NT2/D1 (cell line): ENCODE data around the gene RIPK3.

ENCODE experiments used
- DNase-seq: peaks from one replicate; pipeline ENCODE4 v3.0.0-alpha.2; 2011; ENCODE audit warnings: low read depth, low spot score
- H3K27me3 ChIP-seq: 2 replicates; pipeline ENCODE4 v1.6.0; 2011; ENCODE audit warnings: mild to moderate bottlenecking; ENCODE audit not compliant: insufficient read length, insufficient read depth
- H3K36me3 ChIP-seq: 2 replicates; pipeline ENCODE4 v1.6.1; 2011; ENCODE audit warnings: mild to moderate bottlenecking, low read length, mixed read lengths; ENCODE audit not compliant: insufficient read depth, insufficient read length
- H3K4me1 ChIP-seq: 2 replicates; pipeline ENCODE4 v1.5.1; 2011; ENCODE audit not compliant: insufficient read depth, insufficient read length
- H3K4me3 ChIP-seq: 2 replicates; pipeline ENCODE4 v1.5.1; 2011; ENCODE audit warnings: low read depth; ENCODE audit not compliant: insufficient read length
- H3K9ac ChIP-seq: 2 replicates; pipeline ENCODE4 v1.6.0; 2011; ENCODE audit warnings: low read depth; ENCODE audit not compliant: insufficient read length
- H3K9me3 ChIP-seq: 2 replicates; pipeline ENCODE4 v1.5.1; 2011; ENCODE audit warnings: mild to moderate bottlenecking, low read length; ENCODE audit not compliant: insufficient read depth
- SUZ12 ChIP-seq: IDR thresholded peaks from 2 replicates; pipeline ENCODE4 v1.6.1; 2011; ENCODE audit not compliant: insufficient read length, insufficient read depth; ENCODE audit errors: extremely low read depth
- YY1 ChIP-seq: IDR thresholded peaks from 2 replicates; pipeline ENCODE4 v1.6.1; 2011; ENCODE audit not compliant: insufficient read length, insufficient read depth
- ZNF274 ChIP-seq: IDR thresholded peaks from 2 replicates; pipeline ENCODE4 v1.6.1; 2011; ENCODE audit warnings: mild to moderate bottlenecking, low read depth, low read length

Gene RIPK3

GRCh38 chr14:24310646-24311604, 28.9 kb downstream of the RIPK3 start, which contains the start of gene LTB4R:
LTB4R (plus strand) TSS chr14:24311502; CDS start chr14:24315652, 4,150 bp downstream.
- Histone ChIP-seq H3K9me3 (no peaks in the 10 kb centered on the region), H3K9ac (no peak within 1 kb of the TSS), H3K4me3 (no peak within 1 kb of the TSS), H3K4me1 (peaks cover 4% of the 10 kb centered on the region), H3K36me3 (peaks cover 73% of the 10 kb centered on the region), H3K27me3 (no peaks in the 10 kb centered on the region)
- no peak for TF ChIP-seq SUZ12
- TF ChIP-seq YY1: no peak
- TF ChIP-seq ZNF274: no peak
- no peak for DNase-seq

- Histone ChIP-seq H3K9ac (no peak overlapping the region), H3K27me3 (no peaks in the 10 kb centered on the region), H3K9me3 (no peaks in the 10 kb centered on the region), H3K36me3 (peaks cover 73% of the 10 kb centered on the region), H3K4me1 (peaks cover 4% of the 10 kb centered on the region), H3K4me3 (no peak overlapping the region)
- TF ChIP-seq ZNF274 (no peak), YY1 (no peak)
- DNase-seq: no peak
Measured at GRCh38 chr14:24310265-24310645, 29.5 kb downstream of the RIPK3 start.

GRCh38 chr14:24309538-24310264, 30.1 kb downstream of the RIPK3 start, which contains the start of gene LTB4R2:
LTB4R2 (plus strand) TSS chr14:24310140; CDS start chr14:24310665, 525 bp downstream.
- peaks cover 4% of the 10 kb centered on the region for H3K4me1 ChIP-seq
- H3K9me3 ChIP-seq: no peaks in the 10 kb centered on the region
- H3K36me3 ChIP-seq: peaks cover 79% of the 10 kb centered on the region
- H3K4me3 ChIP-seq: no peak within 1 kb of the TSS
- TF ChIP-seq ZNF274 (no peak), YY1 (no peak), SUZ12 (no peak)
- H3K27me3 ChIP-seq: no peaks in the 10 kb centered on the region
- H3K9ac ChIP-seq: no peak within 1 kb of the TSS
- DNase-seq: no peak

- H3K4me3 ChIP-seq: no peak overlapping the region
- peaks cover 4% of the 10 kb centered on the region for H3K4me1 ChIP-seq
- TF ChIP-seq ZNF274 (no peak), SUZ12 (no peak), YY1 (no peak)
- peaks cover 91% of the 10 kb centered on the region for H3K36me3 ChIP-seq
- no peak for DNase-seq
- H3K9me3 ChIP-seq: no peaks in the 10 kb centered on the region
- no peak overlapping the region for H3K9ac ChIP-seq
- H3K27me3 ChIP-seq: no peaks in the 10 kb centered on the region
Measured at GRCh38 chr14:24308342-24309124, 31.3 kb downstream of the RIPK3 start.

- Histone ChIP-seq H3K9me3 (no peaks in the 10 kb centered on the region), H3K27me3 (no peaks in the 10 kb centered on the region), H3K9ac (no peak within 1 kb of the TSS), H3K4me1 (peaks cover 4% of the 10 kb centered on the region), H3K36me3 (peaks cover 93% of the 10 kb centered on the region), H3K4me3 (no peak within 1 kb of the TSS)
- TF ChIP-seq ZNF274 (no peak), SUZ12 (no peak), YY1 (no peak)
- DNase-seq: no peak
Measured at GRCh38 chr14:24307575-24308341, 32.0 kb downstream of the RIPK3 start, which contains the start of gene CIDEB. CIDEB (minus strand) TSS chr14:24307977; CDS start chr14:24307858, 119 bp downstream.

GRCh38 chr14:24307156-24307574, 32.6 kb downstream of the RIPK3 start:
- Histone ChIP-seq H3K27me3 (no peaks in the 10 kb centered on the region), H3K9ac (no peak overlapping the region), H3K36me3 (peaks cover 93% of the 10 kb centered on the region), H3K9me3 (no peaks in the 10 kb centered on the region), H3K4me1 (peaks cover 4% of the 10 kb centered on the region), H3K4me3 (no peak overlapping the region)
- TF ChIP-seq SUZ12 (no peak), ZNF274 (no peak), YY1 (no peak)
- no peak for DNase-seq
